OCI-LY3 (cell line): ENCODE data around the gene KLHL5.

ENCODE experiments used
- H2AFZ ChIP-seq: fragments of 200-600, 300-600 bp; shearing (Covaris generic); 2 replicates; pipeline ENCODE4 v1.6.0; 2014; ENCODE audit warnings: antibody characterized with exemption, low read depth, low read length
- H3K27ac ChIP-seq: fragments of 200-600, 300-600 bp; sonication (generic); 2 replicates; pipeline ENCODE4 v1.5.1; 2014; ENCODE audit warnings: mild to moderate bottlenecking, low read length, moderate library complexity, mixed read lengths
- H3K27me3 ChIP-seq: fragments of 200-600, 300-600 bp; sonication (generic); 2 replicates; pipeline ENCODE4 v1.6.1; 2014; ENCODE audit warnings: low read depth, low read length, mixed read lengths
- H3K36me3 ChIP-seq: fragments of 200-600, 300-600 bp; sonication (generic); replicated peaks from 2 replicates; pipeline ENCODE3; 2014; ENCODE audit warnings: low read depth, low read length, mixed read lengths
- H3K4me1 ChIP-seq: fragments of 300-600, 200-600 bp; sonication (generic); 2 replicates; pipeline ENCODE4 v1.6.1; 2014; ENCODE audit warnings: low read length, mixed read lengths
- H3K4me2 ChIP-seq: fragments of 200-600, 300-600 bp; sonication (generic); 2 replicates; pipeline ENCODE4 v1.6.1; 2014; ENCODE audit warnings: low read length, mixed read lengths
- H3K4me3 ChIP-seq: fragments of 300-600, 200-600 bp; sonication (generic); 2 replicates; pipeline ENCODE4 v1.5.1; 2014; ENCODE audit warnings: antibody characterized with exemption, mild to moderate bottlenecking, low read length, moderate library complexity
- H3K79me2 ChIP-seq: fragments of 300-600, 200-600 bp; shearing (Covaris generic); 2 replicates; pipeline ENCODE4 v1.6.1; 2014; ENCODE audit warnings: mild to moderate bottlenecking, low read length, mixed read lengths
- H3K9ac ChIP-seq: fragments of 300-600, 200-600 bp; shearing (Covaris generic); 2 replicates; pipeline ENCODE4 v1.6.0; 2014; ENCODE audit warnings: mild to moderate bottlenecking, low read length, moderate library complexity
- H3K9me3 ChIP-seq: fragments of 200-600, 300-600 bp; shearing (Covaris generic); 2 replicates; pipeline ENCODE4 v1.6.1; 2014; ENCODE audit warnings: low read length, mixed read lengths; ENCODE audit not compliant: insufficient read depth
- H4K20me1 ChIP-seq: fragments of 200-600, 300-600 bp; sonication (generic); 2 replicates; pipeline ENCODE4 v1.6.1; 2016; ENCODE audit warnings: low read length, mixed read lengths; ENCODE audit not compliant: insufficient read depth
- CTCF ChIP-seq: fragments of 200-600, 300-600 bp; sonication (generic); IDR thresholded peaks from 2 replicates; pipeline ENCODE4 v1.5.1; 2014; ENCODE audit warnings: antibody characterized with exemption, low read length, low read depth
- EZH2phosphoT487 ChIP-seq: fragments of 200-600 bp; shearing (Covaris generic); IDR thresholded peaks from 2 replicates; pipeline ENCODE4 v1.6.1; 2018; ENCODE audit warnings: antibody characterized with exemption, mixed run types, low read depth

Gene KLHL5

DNA sequence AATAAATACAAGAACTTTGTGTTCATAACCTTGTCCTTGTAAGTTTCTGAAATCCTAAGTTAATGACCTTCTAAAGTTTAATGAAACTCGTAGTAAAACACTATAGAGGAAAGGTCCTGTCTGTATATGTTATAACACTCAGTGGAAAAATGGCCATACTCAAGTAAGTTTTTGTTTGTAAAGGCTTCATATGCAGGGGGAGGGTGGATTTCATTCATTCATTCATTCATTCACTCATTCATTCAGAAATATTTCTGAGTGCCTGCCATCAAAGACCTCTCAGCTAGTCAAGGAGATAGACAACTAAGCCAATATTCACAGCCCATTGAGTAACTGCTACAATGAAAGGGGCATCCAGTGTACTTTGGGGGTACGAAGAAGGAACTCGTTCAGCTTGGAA lies 22.9 kb upstream of the KLHL5 start:
- Histone ChIP-seq H2AFZ (no peak overlapping the region), H4K20me1 (no peaks in the 10 kb centered on the region), H3K9me3 (no peaks in the 10 kb centered on the region), H3K27ac (no peak overlapping the region), H3K4me3 (no peak overlapping the region), H3K36me3 (no peaks in the 10 kb centered on the region), H3K4me1 (peaks cover 29% of the 10 kb centered on the region), H3K4me2 (no peak overlapping the region), H3K27me3 (no peaks in the 10 kb centered on the region), H3K9ac (no peak overlapping the region), H3K79me2 (no peaks in the 10 kb centered on the region)
- TF ChIP-seq EZH2phosphoT487 (no peak), CTCF (no peak)

DNA sequence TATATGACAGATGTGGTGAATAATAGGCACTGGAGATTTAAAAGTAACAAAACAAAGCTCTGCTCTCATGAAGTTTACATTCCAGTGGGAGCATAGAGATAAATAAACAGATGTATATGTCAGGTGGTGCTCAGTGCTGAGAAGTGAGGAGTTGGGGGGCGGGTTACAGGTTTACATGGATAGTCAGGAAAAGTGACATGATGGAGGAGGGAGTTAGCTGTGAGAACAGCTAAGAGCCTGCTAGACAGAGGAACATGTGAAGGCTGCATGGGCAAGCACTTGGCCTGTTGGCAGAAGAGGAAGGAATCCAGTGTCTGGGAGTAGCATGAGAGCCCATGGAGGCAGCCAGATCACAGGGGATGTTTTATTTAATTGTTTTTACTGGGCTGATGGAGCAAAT lies 19.7 kb upstream of the KLHL5 start:
- Histone ChIP-seq H3K79me2 (peaks cover 27% of the 10 kb centered on the region), H2AFZ (no peak overlapping the region), H3K27ac (no peak overlapping the region), H3K4me3 (no peak overlapping the region), H4K20me1 (peaks cover 9% of the 10 kb centered on the region; the same call in 1 of the 2 replicates), H3K9me3 (no peaks in the 10 kb centered on the region), H3K27me3 (no peaks in the 10 kb centered on the region), H3K4me1 (peaks cover 38% of the 10 kb centered on the region), H3K36me3 (no peaks in the 10 kb centered on the region), H3K4me2 (no peak overlapping the region), H3K9ac (no peak overlapping the region)
- TF ChIP-seq CTCF = no peak
- no peak for TF ChIP-seq EZH2phosphoT487

- no peak for TF ChIP-seq CTCF
- TF ChIP-seq EZH2phosphoT487 = no peak
- H3K9ac ChIP-seq = peak overlapping the region; percentile 88
- H3K27ac ChIP-seq = peak overlapping the region; percentile 85
- no peaks in the 10 kb centered on the region for H3K9me3 ChIP-seq
- H3K4me2 ChIP-seq = peak overlapping the region; percentile 69
- H3K4me3 ChIP-seq = peak overlapping the region; percentile 91
- H3K4me1 ChIP-seq = peaks cover 33% of the 10 kb centered on the region
- peak overlapping the region; percentile 19; the same call in 1 of the 2 replicates for H2AFZ ChIP-seq
- no peaks in the 10 kb centered on the region for H3K27me3 ChIP-seq
- H3K36me3 ChIP-seq = peaks cover 5% of the 10 kb centered on the region
- peaks cover 9% of the 10 kb centered on the region; the same call in 1 of the 2 replicates for H4K20me1 ChIP-seq
- H3K79me2 ChIP-seq = peaks cover 36% of the 10 kb centered on the region
These were observed 18.8 kb upstream of the KLHL5 start for GRCh38 chr4:39043058-39043860.

DNA sequence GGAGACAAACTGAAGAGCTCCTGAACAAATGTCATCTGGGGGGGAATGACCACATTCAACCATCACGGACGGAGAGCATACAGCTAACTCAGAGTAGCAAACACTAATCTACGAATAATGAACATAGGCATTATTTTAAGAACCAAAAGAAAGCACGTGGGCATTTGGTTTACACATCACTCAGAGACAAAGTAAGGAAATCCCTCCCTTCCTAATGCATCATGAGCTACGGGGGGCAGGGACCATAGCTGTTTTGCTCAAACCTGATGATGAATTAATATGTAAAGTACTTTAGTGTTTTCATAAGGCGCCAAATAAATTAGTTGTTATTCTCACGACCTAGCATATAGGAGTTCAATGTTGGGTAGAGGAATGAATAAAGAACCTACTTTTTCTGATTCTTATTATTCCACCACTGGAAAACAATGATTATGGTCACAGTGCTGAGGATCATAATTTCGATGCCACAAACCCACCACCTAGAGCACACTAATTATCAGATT lies 18.1 kb upstream of the KLHL5 start:
- Histone ChIP-seq H3K27me3 (no peaks in the 10 kb centered on the region), H3K79me2 (peaks cover 43% of the 10 kb centered on the region), H3K9me3 (no peaks in the 10 kb centered on the region), H3K4me2 (peak overlapping the region; percentile 69), H2AFZ (peak overlapping the region; percentile 19), H3K4me3 (peak overlapping the region; percentile 91), H3K36me3 (peaks cover 7% of the 10 kb centered on the region), H3K4me1 (peaks cover 31% of the 10 kb centered on the region), H4K20me1 (peaks cover 9% of the 10 kb centered on the region; the same call in 1 of the 2 replicates), H3K9ac (peak overlapping the region; percentile 88), H3K27ac (peak overlapping the region; percentile 85)
- no peak; the same call in 1 of the 2 replicates for TF ChIP-seq CTCF
